Psoas muscle (tissue), 8 donors: ENCODE measurements around the gene SUSD6. TPM values are rescaled to one million over a fixed set of nuclear protein-coding genes. Genes with fewer than 3 reads are reported as not detected.
A peak's percentile ranks its signal among the peaks of the same experiment; 100 is the strongest.

Experiments
- ATAC-seq, 4 donors: fragments of 200-7000 bp; cut with Tn5 transposase; one replicate each; pipeline ENCODE4 v1.9.1; 2020; ENCODE audit warnings: moderate library complexity in 3 of 4, mild to moderate bottlenecking in 2 of 4
- DNase-seq, 2 donors: peaks; one replicate each; pipeline ENCODE4 v3.0.0-alpha.2; 2020
- H3K27ac ChIP-seq: fragments of 200-600 bp; one replicate; pipeline ENCODE4 v1.8.0; 2022
- H3K27me3 ChIP-seq, 3 donors: fragments of 200-600 bp in 1 of 3; one replicate each; pipeline versions ENCODE4 v1.6.1 to v1.8.0; 2013 to 2022; ENCODE audit warnings: low read length in 2 of 3, mild to moderate bottlenecking in 2 of 3, moderate library complexity in 1 of 3; ENCODE audit not compliant: insufficient read depth in 3 of 3
- H3K36me3 ChIP-seq, 2 donors: fragments of 200-600 bp in 1 of 2; one replicate each; pipeline versions ENCODE4 v1.6.1 to v1.8.0; 2013 to 2022; ENCODE audit warnings: low read depth in 1 of 2, mild to moderate bottlenecking in 1 of 2, moderate library complexity in 1 of 2; ENCODE audit not compliant: insufficient read depth in 1 of 2
- H3K4me1 ChIP-seq: fragments of 200-600 bp; one replicate; pipeline ENCODE4 v1.8.0; 2022
- H3K4me3 ChIP-seq: fragments of 200-600 bp; one replicate; pipeline ENCODE4 v1.8.0; 2022; ENCODE audit warnings: mild to moderate bottlenecking
- H3K9me3 ChIP-seq: fragments of 200-600 bp; one replicate; pipeline ENCODE4 v1.8.0; 2022
- WGBS, 3 donors: extraction: QIAGEN DNeasy Blood & Tissue Kit; methylation state at CpG; one replicate each; pipeline versions ENCODE4 v1.1.6 to v1.1.7; 2013; 5-methylcytosine and 5-hydroxymethylcytosine counted together
- intact Hi-C, 2 donors: fragments of 100-400 bp; cut with DNase I; formaldehyde crosslinking; loops; one replicate each; pipeline versions ENCODE4 v1.11.0 to v1.14.2; 2022
- polyA plus RNA-seq, 3 donors: library from polyadenylated mRNA; stranded (reverse); fragments of 200-250 nt; gene quantifications; one replicate each; pipeline ENCODE4 v1.2.3, GENCODE V29; 2013
- total RNA-seq, 4 donors: library from RNA; stranded (reverse); fragmentation: NEBNext Ultra II Directional in 2 of 4; extraction: Animal tissue kit (Norgen Biotek cat#: 25700) in 2 of 4; gene quantifications; one replicate each; pipeline versions ENCODE4 v1.2.1 to v1.2.4, GENCODE V29; 2021 to 2023
- TF ChIP-seq, protein P1 (sequence below): fragments of 200-600 bp; IDR thresholded peaks from one replicate; pipeline ENCODE4 v1.8.0; 2022; ENCODE audit warnings: antibody characterized with exemption
- donor health status: healthy with polysubstance abuse.
- donor health status: DM: no; HTN: no; CAD: no; lungs with moderate emphysema.
- donor health status: Bipolar disorder and iron deficiency.
- donor health status: healthy.
- donor health status: DM: yes; HTN: yes; CAD: no.
- donor health status: DM: no; HTN: no; CAD: no.
- donor health status: DM: no; HTN: no; CAD: no.
- donor health status: DM: yes; HTN: yes; CAD: no.

SUSD6 gene
- total and polyA plus RNA-seq, 7 donors = 6.9 to 23.4 (median 14.9) TPM

- ATAC-seq (no peak), DNase-seq (no peak)
- Histone ChIP-seq H3K4me3 (no peak overlapping the region), H3K4me1 (peaks cover 13% of the 10 kb centered on the region), H3K27me3 (peaks cover 0 to 27% (median 5%) of the 10 kb centered on the region in 3 donors), H3K36me3 (no peaks in the 10 kb centered on the region), H3K9me3 (no peaks in the 10 kb centered on the region), H3K27ac (no peak overlapping the region)
- TF ChIP-seq, protein P1, sequence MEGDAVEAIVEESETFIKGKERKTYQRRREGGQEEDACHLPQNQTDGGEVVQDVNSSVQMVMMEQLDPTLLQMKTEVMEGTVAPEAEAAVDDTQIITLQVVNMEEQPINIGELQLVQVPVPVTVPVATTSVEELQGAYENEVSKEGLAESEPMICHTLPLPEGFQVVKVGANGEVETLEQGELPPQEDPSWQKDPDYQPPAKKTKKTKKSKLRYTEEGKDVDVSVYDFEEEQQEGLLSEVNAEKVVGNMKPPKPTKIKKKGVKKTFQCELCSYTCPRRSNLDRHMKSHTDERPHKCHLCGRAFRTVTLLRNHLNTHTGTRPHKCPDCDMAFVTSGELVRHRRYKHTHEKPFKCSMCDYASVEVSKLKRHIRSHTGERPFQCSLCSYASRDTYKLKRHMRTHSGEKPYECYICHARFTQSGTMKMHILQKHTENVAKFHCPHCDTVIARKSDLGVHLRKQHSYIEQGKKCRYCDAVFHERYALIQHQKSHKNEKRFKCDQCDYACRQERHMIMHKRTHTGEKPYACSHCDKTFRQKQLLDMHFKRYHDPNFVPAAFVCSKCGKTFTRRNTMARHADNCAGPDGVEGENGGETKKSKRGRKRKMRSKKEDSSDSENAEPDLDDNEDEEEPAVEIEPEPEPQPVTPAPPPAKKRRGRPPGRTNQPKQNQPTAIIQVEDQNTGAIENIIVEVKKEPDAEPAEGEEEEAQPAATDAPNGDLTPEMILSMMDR = no peak
- intact Hi-C loops = no loop called here
- 87 to 98% (median 90%) methylated on average over 2 of the region's 2 CpGs for WGBS, 3 donors
Observed at GRCh38 chr14:69579476-69579875, 31.9 kb upstream of the SUSD6 start.

- TF ChIP-seq, protein P1 = peak; percentile 6
- Histone ChIP-seq H3K27me3 (peaks cover 0 to 23% (median 3%) of the 10 kb centered on the region in 3 donors), H3K9me3 (no peaks in the 10 kb centered on the region), H3K27ac (no peak overlapping the region), H3K36me3 (no peaks in the 10 kb centered on the region), H3K4me3 (no peak overlapping the region), H3K4me1 (peaks cover 9% of the 10 kb centered on the region)
- 53 to 64% (median 62%) methylated on average over 7 of the region's 7 CpGs for WGBS, 3 donors
- intact Hi-C loops = no loop called here
- DNase-seq (no peak), ATAC-seq (peak in 1 of 4 donors; percentile 20)
Observed at GRCh38 chr14:69580009-69580577, 31.3 kb upstream of the SUSD6 start.

- H3K9me3 ChIP-seq = no peaks in the 10 kb centered on the region
- TF ChIP-seq, protein P1 = no peak
- peaks cover 0 to 10% (median 3%) of the 10 kb centered on the region in 3 donors for H3K27me3 ChIP-seq
- DNase-seq (no peak), ATAC-seq (peak in 2 of 4 donors; percentile 7 to 9)
- no peak overlapping the region for H3K4me3 ChIP-seq
- H3K27ac ChIP-seq = no peak overlapping the region
- no peaks in the 10 kb centered on the region for H3K36me3 ChIP-seq
- H3K4me1 ChIP-seq = peaks cover 9% of the 10 kb centered on the region
- intact Hi-C loops = no loop called here
- WGBS, 3 donors = 84 to 89% (median 87%) methylated on average over 7 of the region's 7 CpGs
Observed at GRCh38 chr14:69581316-69581935, 30.0 kb upstream of the SUSD6 start.

GRCh38 chr14:69582212-69582611 is 29.2 kb upstream of the SUSD6 start:
- Histone ChIP-seq H3K9me3 (no peaks in the 10 kb centered on the region), H3K4me3 (no peak overlapping the region), H3K27me3 (peaks cover 0 to 2% (median 0%) of the 10 kb centered on the region in 3 donors), H3K27ac (no peak overlapping the region), H3K36me3 (no peaks in the 10 kb centered on the region), H3K4me1 (peaks cover 9% of the 10 kb centered on the region)
- TF ChIP-seq, protein P1 = no peak
- intact Hi-C loops = no loop called here
- 88 to 96% (median 92%) methylated on average over 1 of the region's 1 CpG for WGBS, 3 donors
- ATAC-seq (peak; percentile 80 to 94 (median 87)), DNase-seq (no peak)
